PC-3 (cell line): ENCODE data around the gene MSMP. TPM values are rescaled to one million over a fixed set of nuclear protein-coding genes. Genes with fewer than 3 reads are reported as not detected.

Source experiments
- ATAC-seq: fragments of 200-7000 bp; cut with Tn5 transposase; 2 replicates; pipeline ENCODE4 v1.9.1; 2020; ENCODE audit warnings: mild to moderate bottlenecking, moderate library complexity
- BruUV-seq: library from RNA; stranded (reverse); fragments of 400-500 nt; replicated peaks from 2 replicates; lab custom pipeline; 2021; lab: Mats Ljungman, UMichigan
- CTCF ChIA-PET: fragments of 300-600 bp; sonication (Branson Sonifier 250); formaldehyde crosslinking; loops from one replicate; lab custom pipeline; 2022; ENCODE audit warnings: antibody characterized with exemption; lab: Charles Lee
- POLR2A ChIA-PET: fragments of 300-600 bp; sonication (Branson Sonifier 250); formaldehyde crosslinking; loops from one replicate; lab custom pipeline; 2022; ENCODE audit warnings: antibody characterized with exemption; ENCODE audit not compliant: unreplicated experiment; lab: Charles Lee
- DNase-seq: peaks from one replicate; pipeline ENCODE4 v3.0.0-alpha.2; 2015
- H2AFZ ChIP-seq: fragments of 300-600 bp; sonication (generic); 2 replicates; pipeline ENCODE4 v1.6.0; 2016; ENCODE audit warnings: antibody characterized with exemption, low read length
- H3F3A ChIP-seq: fragments of 300-600 bp; sonication (generic); one replicate; pipeline ENCODE4 v1.6.0; 2017; ENCODE audit warnings: antibody characterized with exemption, low read length, control low read depth, mild to moderate bottlenecking; ENCODE audit not compliant: unreplicated experiment
- H3K27ac ChIP-seq: fragments of 300-600 bp; sonication (generic); 2 replicates; pipeline ENCODE4 v1.5.1; 2016; ENCODE audit warnings: mild to moderate bottlenecking, low read length
- H3K27me3 ChIP-seq: fragments of 300-600 bp; sonication (generic); 2 replicates; pipeline ENCODE4 v1.6.1; 2016; ENCODE audit warnings: low read length, mixed read lengths
- H3K36me3 ChIP-seq: fragments of 300-600 bp; sonication (generic); 2 replicates; pipeline ENCODE4 v1.6.1; 2016; ENCODE audit warnings: low read depth, mixed run types, low read length, mixed read lengths
- H3K4me1 ChIP-seq: fragments of 300-600 bp; sonication (generic); 2 replicates; pipeline ENCODE4 v1.5.1; 2016; ENCODE audit warnings: low read length; ENCODE audit not compliant: insufficient read depth
- H3K4me2 ChIP-seq: fragments of 300-600 bp; sonication (generic); 2 replicates; pipeline ENCODE4 v1.6.0; 2016; ENCODE audit warnings: low read length
- H3K4me3 ChIP-seq: fragments of 300-600 bp; sonication (generic); 2 replicates; pipeline ENCODE4 v1.5.1; 2016; ENCODE audit warnings: mild to moderate bottlenecking, low read length, mixed read lengths
- H3K79me2 ChIP-seq: fragments of 300-600 bp; sonication (generic); 2 replicates; pipeline ENCODE4 v1.6.1; 2017; ENCODE audit warnings: low read length, mixed read lengths
- H3K9ac ChIP-seq: fragments of 300-600 bp; sonication (generic); 2 replicates; pipeline ENCODE4 v1.6.0; 2016; ENCODE audit warnings: mild to moderate bottlenecking, low read length
- H3K9me2 ChIP-seq: fragments of 300-600 bp; sonication (generic); replicated peaks from 2 replicates; pipeline ENCODE4 v1.6.1; 2016; ENCODE audit warnings: mixed run types, low read length, mixed read lengths
- H3K9me3 ChIP-seq: fragments of 300-600 bp; sonication (generic); 2 replicates; pipeline ENCODE4 v1.6.1; 2016; ENCODE audit warnings: low read length, mixed read lengths
- H4K20me1 ChIP-seq: fragments of 300-600 bp; sonication (generic); 2 replicates; pipeline ENCODE4 v1.6.1; 2016; ENCODE audit warnings: low read length, mixed read lengths
- CTCF ChIP-seq: fragments of 300-600 bp; sonication (generic); conservative IDR thresholded peaks from 2 replicates; pipeline ENCODE4 v1.5.1; 2017; ENCODE audit warnings: antibody characterized with exemption, low read depth, mild to moderate bottlenecking, low read length
- EZH2 ChIP-seq: fragments of 300-600 bp; sonication (generic); IDR thresholded peaks from one replicate; pipeline ENCODE4 v1.6.1; 2017; ENCODE audit warnings: antibody characterized with exemption, mild to moderate bottlenecking, low read length; ENCODE audit not compliant: unreplicated experiment
- EZH2phosphoT487 ChIP-seq: fragments of 300-600 bp; sonication (generic); IDR thresholded peaks from 2 replicates; pipeline ENCODE4 v1.6.1; 2018; ENCODE audit warnings: mild to moderate bottlenecking, antibody characterized with exemption, low read length, borderline replicate concordance
- intact Hi-C: fragments of 100-400 bp; cut with micrococcal nuclease; formaldehyde crosslinking; loops from 2 replicates; pipeline ENCODE4 v1.9.0; 2023
- total RNA-seq: library from RNA; depleted of rRNA; stranded (reverse); fragments of >200 nt; gene quantifications from 2 replicates; pipeline ENCODE4 v1.2.3, GENCODE V29; 2014

MSMP gene
- total RNA-seq, 1 experiment from 2014 or later = 149 TPM

- intact Hi-C loops = no loop called here
- CTCF ChIA-PET = no interaction called here
These were observed 27.0 kb upstream of the MSMP start for GRCh38 chr9:35781066-35781465.

GRCh38 chr9:35778496-35778895 lies 24.4 kb upstream of the MSMP start:
- no peak overlapping the region for H3K4me3 ChIP-seq
- no peak for TF ChIP-seq CTCF
- TF ChIP-seq EZH2phosphoT487 = no peak
- no peak for TF ChIP-seq EZH2
- intact Hi-C loops = loop anchor here (10.0 kb wide), 1 partner anchor 46 kb away; the partner anchor contains the start of genes FAM221B and TMEM8B
- no peak overlapping the region for H3K9ac ChIP-seq
- H2AFZ ChIP-seq = no peak overlapping the region
- ATAC-seq (no peak), DNase-seq (no peak)
- H3K9me3 ChIP-seq = no peaks in the 10 kb centered on the region
- no TSS peak for BruUV-seq
- H3K4me1 ChIP-seq = 0 out of 2 replicates have a peak, but pooled peaks cover 4% of the 10 kb centered on the region
- no peak overlapping the region for H3K4me2 ChIP-seq
- CTCF ChIA-PET = interaction anchor here (0.5 kb wide), 1 partner anchor 21 kb away, joined by 3 read pairs; no protein-coding TSS in a partner anchor
- H3K27ac ChIP-seq = no peak overlapping the region
- H3K27me3 ChIP-seq = no peaks in the 10 kb centered on the region
- POLR2A ChIA-PET = no interaction called here
- no peaks in the 10 kb centered on the region for H3K9me2 ChIP-seq
- H3F3A ChIP-seq = no peaks in the 10 kb centered on the region
- no peaks in the 10 kb centered on the region for H3K79me2 ChIP-seq
- H4K20me1 ChIP-seq = no peaks in the 10 kb centered on the region
- no peaks in the 10 kb centered on the region for H3K36me3 ChIP-seq

More at GRCh38 chr9:35781066-35781465, 27.0 kb upstream of the MSMP start:
- no peak overlapping the region for H3K27ac ChIP-seq
- no peaks in the 10 kb centered on the region for H3F3A ChIP-seq
- no peaks in the 10 kb centered on the region for H3K9me2 ChIP-seq
- POLR2A ChIA-PET = no interaction called here
- H2AFZ ChIP-seq = no peak overlapping the region
- no peaks in the 10 kb centered on the region for H3K27me3 ChIP-seq
- no TSS peak for BruUV-seq
- no peaks in the 10 kb centered on the region for H3K9me3 ChIP-seq
- H3K36me3 ChIP-seq = no peaks in the 10 kb centered on the region
- H3K4me1 ChIP-seq = 0 out of 2 replicates have a peak, but pooled peaks cover under 1% of the 10 kb centered on the region
- H3K4me2 ChIP-seq = no peak overlapping the region
- ATAC-seq = no peak
- H3K4me3 ChIP-seq = no peak overlapping the region
- no peak overlapping the region for H3K9ac ChIP-seq
- H3K79me2 ChIP-seq = no peaks in the 10 kb centered on the region
- no peak for DNase-seq
- no peak for TF ChIP-seq CTCF
- no peak for TF ChIP-seq EZH2phosphoT487
- no peak for TF ChIP-seq EZH2
- H4K20me1 ChIP-seq = no peaks in the 10 kb centered on the region

- no peaks in the 10 kb centered on the region for H3F3A ChIP-seq
- no peak overlapping the region for H3K9ac ChIP-seq
- H3K9me3 ChIP-seq = no peaks in the 10 kb centered on the region
- no peaks in the 10 kb centered on the region for H3K9me2 ChIP-seq
- H3K4me1 ChIP-seq = peaks cover 24% of the 10 kb centered on the region
- DNase-seq (no peak), ATAC-seq (no peak)
- no peak overlapping the region for H3K4me3 ChIP-seq
- no TSS peak for BruUV-seq
- no peak for TF ChIP-seq EZH2phosphoT487
- TF ChIP-seq EZH2 = no peak
- H3K36me3 ChIP-seq = no peaks in the 10 kb centered on the region
- H4K20me1 ChIP-seq = no peaks in the 10 kb centered on the region
- no peak overlapping the region for H3K27ac ChIP-seq
- intact Hi-C loops = loop anchor here (10.0 kb wide), 1 partner anchor 49 kb away; the partner anchor contains the start of genes FAM221B and TMEM8B
- no peaks in the 10 kb centered on the region for H3K27me3 ChIP-seq
- POLR2A ChIA-PET = no interaction called here
- no peak overlapping the region for H3K4me2 ChIP-seq
- no peaks in the 10 kb centered on the region for H3K79me2 ChIP-seq
- no peak overlapping the region for H2AFZ ChIP-seq
- CTCF ChIA-PET = interaction anchor here (0.5 kb wide), 1 partner anchor 1667 kb away, joined by 8 read pairs; no protein-coding TSS in a partner anchor
These were observed 21.9 kb upstream of the MSMP start for GRCh38 chr9:35776018-35776417.
